Measurements from ENCODE around the gene SH3RF2.
"Not testable (repeated sequence)": the region's sequence is repeated elsewhere in the genome, so short reads cannot be mapped to it uniquely, and the experiment has no call there.

Gene SH3RF2

DNA sequence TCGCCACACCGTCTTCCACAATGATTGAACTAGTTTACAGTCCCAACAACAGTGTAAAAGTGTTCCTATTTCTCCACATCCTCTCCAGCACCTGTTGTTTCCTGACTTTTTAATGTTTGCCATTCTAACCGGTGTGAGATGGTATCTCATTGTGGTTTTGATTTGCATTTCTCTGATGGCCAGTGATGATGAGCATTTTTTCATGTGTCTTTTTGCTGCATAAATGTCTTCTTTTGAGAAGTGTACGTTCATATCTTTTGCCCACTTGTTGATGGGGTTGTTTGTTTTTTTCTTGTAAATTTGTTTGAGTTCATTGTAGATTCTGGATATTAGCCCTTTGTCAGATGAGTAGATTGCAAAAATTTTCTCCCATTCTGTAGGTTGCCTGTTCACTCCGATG lies 74.1 kb downstream of the SH3RF2 start:
- not testable (repeated sequence) for FAIRE-seq

DNA sequence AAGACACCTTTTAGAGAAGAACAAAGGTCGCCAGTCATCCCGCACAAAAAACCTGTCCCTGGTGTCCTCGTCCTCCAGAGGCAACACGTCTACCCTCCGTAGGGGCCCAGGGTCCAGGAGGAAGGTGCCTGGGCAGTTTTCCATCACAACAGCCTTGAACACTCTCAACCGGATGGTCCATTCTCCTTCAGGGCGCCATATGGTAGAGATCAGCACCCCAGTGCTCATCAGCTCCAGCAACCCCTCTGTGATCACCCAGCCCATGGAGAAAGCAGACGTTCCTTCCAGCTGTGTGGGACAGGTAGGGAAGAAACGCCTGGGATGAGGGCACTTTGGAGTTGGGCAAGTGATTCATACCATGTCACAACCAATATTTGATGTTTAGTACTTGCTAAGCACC lies 77.4 kb downstream of the SH3RF2 start:
- FAIRE-seq, result no peak

DNA sequence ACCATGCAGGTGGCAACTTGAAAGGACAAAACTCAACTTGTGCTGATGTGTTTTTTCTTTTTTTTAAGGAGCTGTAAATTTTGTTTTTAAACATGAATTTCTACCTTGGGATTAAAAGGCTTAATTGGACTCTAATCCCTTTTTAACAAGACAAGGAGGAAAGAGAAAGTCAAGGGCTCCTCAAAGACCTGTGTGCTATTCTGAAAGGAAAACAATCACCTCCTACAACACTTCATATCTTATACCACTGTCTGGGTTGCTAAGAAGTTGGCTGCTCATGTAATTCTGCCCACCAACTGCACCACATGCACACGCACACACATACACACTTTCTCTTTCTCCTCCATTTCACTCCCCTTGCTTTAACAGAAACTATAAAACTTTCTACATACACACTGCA lies 78.6 kb downstream of the SH3RF2 start:
- FAIRE-seq, result no peak

DNA sequence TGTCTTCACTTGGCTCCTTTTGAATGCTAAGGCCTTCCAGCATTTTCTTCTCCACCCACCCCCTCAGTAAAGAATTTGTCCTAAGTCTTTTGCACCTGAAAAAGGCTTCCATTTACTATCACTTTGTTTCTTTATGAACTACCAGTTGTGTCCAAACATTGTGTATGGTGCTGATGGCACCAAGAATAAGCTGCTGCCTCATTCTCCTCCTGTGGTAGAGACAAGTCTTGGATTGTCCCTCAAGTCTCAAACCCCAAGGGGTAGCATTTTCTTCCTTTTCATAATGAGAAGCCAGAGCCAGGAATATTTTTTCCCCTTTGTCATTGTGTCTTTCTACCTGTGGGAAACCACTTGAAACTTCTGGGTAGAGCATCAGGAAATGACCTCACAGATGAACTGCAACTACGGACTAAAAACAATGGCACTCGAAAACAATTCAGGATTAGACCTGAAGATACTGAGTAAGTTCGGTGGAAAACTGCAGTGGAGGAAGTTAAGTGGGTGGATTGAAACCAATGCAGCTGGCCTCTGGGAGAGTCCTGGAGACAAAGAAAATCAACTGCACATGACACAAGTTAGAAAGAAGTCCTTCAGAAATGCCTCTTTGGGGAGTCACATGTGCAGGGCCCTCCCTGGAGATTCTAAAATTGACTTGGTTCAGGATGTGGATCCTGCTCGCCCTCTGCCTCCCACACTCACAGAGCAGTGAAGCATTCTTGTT lies 80.5 kb downstream of the SH3RF2 start:
- no peak for FAIRE-seq

- no peak for FAIRE-seq
These were observed 82.4 kb downstream of the SH3RF2 start for GRCh38 chr5:146018514-146019375.

DNA sequence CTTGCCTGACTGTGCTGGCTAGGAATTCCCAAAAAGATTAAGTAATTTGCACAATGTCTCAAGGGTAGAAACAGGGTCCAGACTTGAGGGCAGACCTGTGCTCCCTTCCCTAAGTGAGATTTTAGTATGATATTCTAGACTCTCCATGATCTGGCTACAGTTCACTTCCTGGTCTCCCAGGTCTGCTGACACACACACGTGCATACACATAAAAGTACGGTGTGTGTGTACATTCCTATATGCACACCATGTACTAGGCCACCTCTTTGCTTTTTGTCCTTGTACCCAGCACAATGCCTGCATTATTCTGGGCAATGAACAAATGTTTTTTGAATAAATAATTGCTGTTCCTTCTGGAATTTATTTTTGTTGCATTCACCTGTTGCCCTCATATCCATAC lies 83.7 kb downstream of the SH3RF2 start:
- FAIRE-seq, result no peak

GRCh38 chr5:146024034-146024433 lies 87.7 kb downstream of the SH3RF2 start:
- FAIRE-seq, result no peak

DNA sequence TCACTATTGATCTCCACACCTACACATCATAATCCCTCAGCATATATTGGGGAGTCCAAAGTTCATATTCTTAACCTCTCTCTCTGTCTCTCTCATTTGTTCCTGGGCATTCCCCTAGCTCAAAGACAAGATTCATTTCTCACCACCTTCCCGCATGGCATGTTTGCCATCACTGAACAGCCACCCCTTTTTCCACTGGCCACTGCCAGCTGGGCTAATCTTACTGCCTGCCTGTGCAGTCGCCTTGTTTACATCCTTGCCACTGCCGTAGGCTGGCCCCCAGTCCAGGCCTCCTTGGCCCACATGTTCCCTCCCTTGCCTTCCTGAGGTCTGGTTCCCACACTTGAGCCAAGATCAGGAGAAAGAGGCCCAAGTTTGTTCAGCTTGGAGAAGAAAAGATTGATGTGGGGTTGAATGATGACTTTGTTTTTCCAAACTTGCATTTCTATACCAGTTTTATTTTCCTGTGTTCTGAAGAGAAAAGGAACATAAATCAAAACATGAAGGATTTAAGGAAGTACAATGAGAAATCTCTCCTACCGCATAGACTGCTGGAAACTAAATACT lies 88.8 kb downstream of the SH3RF2 start:
- FAIRE-seq, result no peak

GRCh38 chr5:146025681-146026080 lies 89.3 kb downstream of the SH3RF2 start:
- no peak for FAIRE-seq

GRCh38 chr5:146026307-146027010 lies 90.1 kb downstream of the SH3RF2 start:
- FAIRE-seq, result no peak

GRCh38 chr5:146027751-146028150 lies 91.4 kb downstream of the SH3RF2 start:
- FAIRE-seq, result no peak

- FAIRE-seq, result no peak
These were observed 96.5 kb downstream of the SH3RF2 start for GRCh38 chr5:146032911-146033310.

DNA sequence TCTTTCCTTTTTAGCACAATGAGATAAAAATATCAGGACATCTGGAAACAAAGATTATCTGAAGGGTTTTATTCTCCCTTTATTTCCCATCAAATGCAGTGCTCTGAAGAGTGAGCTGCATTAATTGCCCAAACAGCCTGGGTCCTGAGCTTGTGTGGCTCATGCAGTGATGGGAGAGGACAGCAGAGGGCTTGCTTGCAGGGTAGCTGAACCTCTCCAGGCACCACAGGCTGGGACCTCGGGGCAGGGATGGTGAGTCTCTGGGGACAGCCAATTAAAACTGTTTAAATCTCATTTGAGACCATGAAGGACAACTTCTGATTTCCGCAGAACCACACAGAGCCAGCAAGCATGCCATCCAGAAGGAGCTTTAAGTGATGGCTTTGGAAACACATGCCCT lies 97.7 kb downstream of the SH3RF2 start:
- FAIRE-seq, result no peak

- no peak for FAIRE-seq
These were observed 98.2 kb downstream of the SH3RF2 start for GRCh38 chr5:146034605-146035004.

DNA sequence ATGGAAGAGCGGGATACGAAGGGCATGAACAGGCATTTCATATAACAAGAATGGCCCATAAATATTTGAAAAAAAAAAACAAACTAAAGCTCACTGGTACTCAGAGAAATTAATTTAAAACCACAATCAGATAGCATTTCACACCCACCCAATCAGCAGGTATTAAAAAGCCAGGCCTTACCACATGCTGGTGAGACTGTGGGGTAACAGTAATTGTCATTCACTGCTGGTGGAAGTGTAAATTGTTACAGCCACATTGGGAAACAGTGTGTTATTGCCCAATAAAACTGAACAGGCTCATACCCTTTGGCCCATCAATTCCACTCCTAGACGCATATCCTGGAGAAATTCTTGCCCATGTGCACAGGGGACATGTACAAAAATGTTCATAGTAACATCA lies 103.0 kb downstream of the SH3RF2 start:
- no peak for FAIRE-seq

DNA sequence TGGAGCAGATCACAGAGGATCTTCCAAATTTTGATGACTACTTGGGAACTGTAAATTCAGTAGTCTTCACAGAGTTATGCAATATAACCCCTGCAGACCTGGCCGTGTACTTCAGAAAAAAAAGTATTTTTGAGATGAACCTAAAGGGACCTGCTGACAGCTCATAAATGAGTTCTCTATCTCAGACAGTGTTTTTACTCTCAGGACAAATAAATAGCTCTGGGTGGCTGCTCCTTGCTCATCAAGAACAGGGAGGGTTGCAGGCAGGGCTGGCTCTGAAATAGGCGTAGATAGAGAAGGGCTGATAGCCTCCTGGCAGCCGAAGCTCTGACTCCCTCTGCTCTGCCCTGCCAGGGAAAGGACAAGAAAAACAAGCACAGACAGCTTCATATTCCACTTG lies 104.1 kb downstream of the SH3RF2 start:
- no peak for FAIRE-seq

DNA sequence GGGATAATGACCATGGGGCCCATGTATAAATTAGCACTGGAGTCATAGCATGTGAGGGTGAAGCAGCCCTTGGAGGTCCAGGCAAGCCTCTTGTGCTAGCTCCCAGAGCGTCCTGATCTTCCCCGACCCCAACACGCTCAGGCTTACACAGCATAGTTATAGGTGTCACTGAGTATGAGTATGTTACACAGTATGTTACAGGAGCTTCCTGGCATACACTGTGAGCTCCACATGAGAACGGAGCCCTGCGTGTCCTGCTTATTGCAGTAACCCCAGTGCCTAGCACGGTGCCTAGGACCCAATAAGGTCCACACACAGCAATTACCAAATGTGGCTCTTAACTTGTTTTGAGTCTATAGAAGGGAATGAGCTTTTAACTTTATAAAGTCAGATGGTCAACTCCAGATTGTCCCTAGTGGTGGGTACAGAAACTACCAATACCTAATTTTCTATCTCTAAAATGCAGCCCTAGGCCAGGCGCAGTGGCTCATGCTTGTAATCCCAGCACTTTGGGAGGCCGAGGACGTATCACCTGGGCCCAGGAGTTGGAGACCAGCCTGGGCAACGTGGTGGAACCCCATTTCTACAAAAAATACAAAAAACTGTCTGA lies 104.9 kb downstream of the SH3RF2 start:
- FAIRE-seq, result no peak

DNA sequence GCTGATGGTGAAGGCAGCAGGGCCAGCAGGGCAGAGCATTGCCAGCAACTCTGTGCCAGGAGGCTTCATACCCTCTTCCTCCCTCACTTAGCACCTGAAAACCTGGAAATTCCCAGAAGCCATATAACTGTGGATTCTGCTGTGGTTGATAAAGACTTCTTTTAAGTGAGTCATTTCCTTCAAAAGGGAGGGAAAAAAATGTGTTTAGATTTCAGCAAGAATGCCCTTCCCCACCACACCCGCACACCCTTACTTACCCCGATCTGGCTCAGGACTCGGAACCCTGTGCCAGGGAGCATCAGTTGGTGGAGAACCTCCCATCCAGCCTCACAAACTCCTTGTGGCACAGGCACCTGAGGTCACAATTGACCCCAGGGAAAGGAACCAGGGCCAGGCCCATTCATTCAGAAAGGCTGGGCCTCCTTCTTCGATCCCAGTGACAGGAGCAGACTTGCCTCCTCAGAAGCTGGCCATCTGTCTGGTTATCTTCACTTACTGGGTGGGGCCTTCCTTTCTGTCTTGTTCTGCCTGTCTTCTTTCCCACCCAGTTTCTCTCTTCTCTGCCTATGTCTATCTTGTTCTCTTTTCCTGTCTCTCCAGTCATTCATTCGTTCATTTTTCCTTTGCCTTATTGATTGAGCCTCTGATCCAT lies 106.4 kb downstream of the SH3RF2 start:
- FAIRE-seq, result no peak

DNA sequence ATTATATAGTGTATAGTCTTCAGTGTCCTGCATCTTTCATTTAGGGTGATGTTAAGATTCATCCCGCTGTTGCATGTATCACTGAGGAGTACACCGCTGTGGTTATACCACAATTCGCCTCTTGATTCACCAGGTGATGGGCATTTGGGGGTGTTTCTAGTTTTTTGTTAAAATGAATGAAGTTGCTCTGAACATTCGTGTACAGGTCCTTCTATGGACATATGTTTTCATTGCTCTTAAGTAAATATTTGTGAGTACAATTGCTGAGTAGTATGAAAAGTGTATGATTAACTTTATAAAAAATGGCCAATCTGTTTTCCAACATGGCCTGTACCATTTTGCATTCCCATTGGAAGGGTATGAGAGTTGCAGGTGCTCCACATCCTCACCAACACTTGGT lies 107.3 kb downstream of the SH3RF2 start:
- FAIRE-seq, result no peak

GRCh38 chr5:146047396-146047795 lies 111.0 kb downstream of the SH3RF2 start:
- no peak for FAIRE-seq

- FAIRE-seq, result no peak
These were observed 112.8 kb downstream of the SH3RF2 start for GRCh38 chr5:146048994-146049703.

DNA sequence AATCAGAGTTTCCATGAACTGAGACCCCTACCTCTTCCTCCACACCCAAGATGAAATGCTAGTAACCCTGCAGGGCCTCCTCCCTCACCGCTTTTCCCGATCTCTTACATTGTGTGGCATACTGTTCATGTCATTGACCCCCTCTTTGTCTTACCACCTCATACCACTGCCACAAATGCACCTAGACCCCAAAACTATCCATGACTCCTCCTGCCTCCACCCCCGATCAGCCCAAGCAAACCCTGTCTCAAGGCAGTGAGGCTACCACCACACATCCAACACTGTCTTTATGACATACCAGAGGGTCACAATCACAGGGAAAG lies 113.3 kb downstream of the SH3RF2 start:
- FAIRE-seq, result no peak
